HEK293T (cell line): ENCODE measurements around the gene HNRNPD.
"Not testable (repeated sequence)": the region's sequence is repeated elsewhere in the genome, so short reads cannot be mapped to it uniquely, and the experiment has no call there.

Experiments used
- CTCF ChIA-PET: fragments of 350-600 bp; formaldehyde crosslinking; extraction: SDS; loops from one replicate; lab custom pipeline; 2021; ENCODE audit warnings: antibody characterized with exemption, inconsistent platforms; lab: Yijun Ruan, JAX
- POLR2A ChIA-PET: fragments of 350-600 bp; formaldehyde crosslinking; extraction: SDS; loops from one replicate; lab custom pipeline; 2020; ENCODE audit warnings: antibody characterized with exemption, inconsistent platforms; lab: Yijun Ruan, JAX
- DNase-seq: peaks from one replicate; pipeline ENCODE4 v3.0.0; 2012; ENCODE audit warnings: mixed read lengths; ENCODE audit errors: extremely low spot score
- ARNT ChIP-seq: fragments of 450-650 bp; IDR thresholded peaks from 2 replicates; pipeline ENCODE4 v1.6.1; 2017; ENCODE audit warnings: mild to moderate bottlenecking
- BHLHE40 ChIP-seq: fragments of 450-650 bp; IDR thresholded peaks from 2 replicates; pipeline ENCODE4 v1.6.1; 2016; ENCODE audit warnings: mild to moderate bottlenecking, moderate library complexity, borderline replicate concordance
- CTBP1 ChIP-seq: fragments of 450-650 bp; IDR thresholded peaks from 2 replicates; pipeline ENCODE4 v1.6.1; 2016; ENCODE audit warnings: borderline replicate concordance
- ELF4 ChIP-seq: fragments of 450-650 bp; IDR thresholded peaks from 2 replicates; pipeline ENCODE4 v1.6.1; 2017; ENCODE audit warnings: antibody characterized with exemption
- FOXA1 ChIP-seq: fragments of 450-650 bp; IDR thresholded peaks from 2 replicates; pipeline ENCODE4 v1.6.1; 2016; ENCODE audit warnings: mild to moderate bottlenecking
- FOXK2 ChIP-seq: fragments of 450-650 bp; IDR thresholded peaks from 2 replicates; pipeline ENCODE4 v1.6.1; 2016; ENCODE audit warnings: mild to moderate bottlenecking
- FOXM1 ChIP-seq: fragments of 450-650 bp; IDR thresholded peaks from 2 replicates; pipeline ENCODE4 v1.6.1; 2017; ENCODE audit warnings: mild to moderate bottlenecking, borderline replicate concordance
- HDGF ChIP-seq: fragments of 450-650 bp; IDR thresholded peaks from 2 replicates; pipeline ENCODE4 v1.6.1; 2017; ENCODE audit warnings: antibody characterized with exemption, borderline replicate concordance
- L3MBTL2 ChIP-seq: fragments of 450-650 bp; conservative IDR thresholded peaks from 2 replicates; pipeline ENCODE4 v1.6.1; 2016; ENCODE audit warnings: mild to moderate bottlenecking
- LEF1 ChIP-seq: fragments of 450-650 bp; IDR thresholded peaks from 2 replicates; pipeline ENCODE4 v1.6.1; 2017; ENCODE audit warnings: mild to moderate bottlenecking, borderline replicate concordance
- NFRKB ChIP-seq: fragments of 450-650 bp; IDR thresholded peaks from 2 replicates; pipeline ENCODE4 v1.6.1; 2016; ENCODE audit warnings: mild to moderate bottlenecking, moderate library complexity
- PKNOX1 ChIP-seq: fragments of 450-650 bp; IDR thresholded peaks from 2 replicates; pipeline ENCODE4 v1.6.1; 2016
- SP1 ChIP-seq: fragments of 450-650 bp; IDR thresholded peaks from 2 replicates; pipeline ENCODE4 v1.6.1; 2017
- SUZ12 ChIP-seq: fragments of 450-650 bp; IDR thresholded peaks from 2 replicates; pipeline ENCODE4 v1.6.1; 2016; ENCODE audit warnings: mild to moderate bottlenecking
- TARDBP ChIP-seq: fragments of 450-650 bp; IDR thresholded peaks from 2 replicates; pipeline ENCODE4 v1.6.1; 2016
- ZNF384 ChIP-seq: fragments of 450-650 bp; IDR thresholded peaks from 2 replicates; pipeline ENCODE4 v1.6.1; 2016

The HNRNPD gene

DNA sequence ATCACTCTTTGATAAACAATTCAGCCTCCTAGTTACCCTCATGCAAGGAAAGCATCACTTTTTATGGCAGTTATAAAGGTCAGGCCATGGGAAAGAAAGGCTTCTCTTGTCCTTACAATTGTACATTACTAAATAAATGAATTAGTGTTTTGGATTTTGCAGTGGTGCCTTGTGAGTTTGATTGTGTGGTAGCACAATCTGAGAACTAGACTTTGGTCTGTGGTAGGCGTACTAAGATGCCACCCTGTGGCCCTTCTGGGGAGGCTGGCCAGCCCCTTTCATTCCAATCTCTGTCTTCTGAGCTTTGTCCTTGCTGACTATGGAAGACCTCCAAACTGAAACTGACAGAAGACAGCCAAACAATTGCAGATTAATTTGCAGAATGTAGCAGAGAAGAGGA, 14.6 kb upstream of the HNRNPD start:
- CTCF ChIA-PET, result interaction anchor here (0.6 kb wide), 1 partner anchor 58 kb away, joined by 4 read pairs; no protein-coding TSS in a partner anchor
- no peak for DNase-seq
- POLR2A ChIA-PET, result interaction anchor here (1.8 kb wide), 1 partner anchor 41 kb away, joined by 6 read pairs; no protein-coding TSS in a partner anchor
- TF ChIP-seq NFRKB (no peak), L3MBTL2 (no peak), LEF1 (no peak), ZNF384 (no peak), ELF4 (no peak), SP1 (no peak), FOXA1 (no peak), SUZ12 (no peak), ARNT (no peak), FOXM1 (no peak)

GRCh38 chr4:82386312-82386711, 12.5 kb upstream of the HNRNPD start:
- POLR2A ChIA-PET, DNase-seq: not testable (repeated sequence)

GRCh38 chr4:82382751-82383150, 9.0 kb upstream of the HNRNPD start:
- CTCF ChIA-PET, result interaction anchor here (0.6 kb wide), 1 partner anchor 1000 kb away, joined by 6 read pairs; no protein-coding TSS in a partner anchor
- no peak for DNase-seq
- POLR2A ChIA-PET, result interaction anchor here (1.1 to 1.3 kb wide), 2 partner anchors 47 to 518 kb away, joined by 3 read pairs; partner anchors contain the start of gene THAP9
- TF ChIP-seq ZNF384 (no peak), ELF4 (no peak), BHLHE40 (no peak), HDGF (no peak), FOXA1 (no peak), FOXM1 (no peak), L3MBTL2 (no peak), SP1 (no peak), SUZ12 (no peak), PKNOX1 (no peak), LEF1 (no peak), NFRKB (no peak), ARNT (no peak)

More at GRCh38 chr4:82386312-82386711, 12.5 kb upstream of the HNRNPD start:
- CTCF ChIA-PET, result not testable (repeated sequence)

DNA sequence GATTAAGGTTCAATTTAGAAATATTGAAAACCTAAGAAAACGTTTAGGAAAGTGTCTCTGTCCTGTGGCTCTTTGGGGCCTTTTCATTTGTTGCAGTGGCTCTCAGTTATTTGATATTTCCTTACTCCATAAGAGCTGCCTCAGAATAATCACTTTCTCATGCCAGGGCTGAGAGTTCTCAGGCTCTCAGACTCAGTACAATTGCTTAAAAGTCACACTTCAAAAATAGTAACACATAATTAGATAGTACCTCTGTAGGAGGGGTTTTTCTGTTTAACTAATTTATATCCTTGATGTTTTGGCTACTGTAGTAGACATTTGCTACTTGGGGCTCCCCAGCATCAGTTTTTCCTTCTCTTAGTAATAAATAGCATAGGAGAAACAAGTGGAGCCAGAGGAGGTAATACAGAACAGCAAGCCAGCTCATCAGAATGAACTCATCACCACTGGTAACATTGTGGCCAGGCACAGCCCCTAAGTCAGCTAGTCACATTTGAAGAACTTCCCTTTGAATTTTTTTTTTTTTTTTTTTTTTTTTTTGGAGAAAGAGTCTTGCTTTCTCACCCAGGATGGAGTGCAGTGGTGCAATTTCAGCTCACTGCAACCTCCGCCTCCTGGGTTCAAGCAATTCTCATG, 8.0 kb upstream of the HNRNPD start:
- POLR2A ChIA-PET, result interaction anchor here (1.9 kb wide), 1 partner anchor 48 kb away, joined by 11 read pairs; the partner anchor contains the start of gene HNRNPDL
- no peak for DNase-seq
- TF ChIP-seq ARNT (no peak), BHLHE40 (no peak), PKNOX1 (no peak), ELF4 (no peak), SP1 (no peak), SUZ12 (no peak), FOXM1 (no peak), NFRKB (no peak), L3MBTL2 (no peak), TARDBP (no peak), FOXA1 (no peak), LEF1 (no peak), HDGF (no peak), ZNF384 (no peak), FOXK2 (no peak)
- CTCF ChIA-PET, result interaction anchor here (0.6 kb wide), 1 partner anchor 1001 kb away, joined by 6 read pairs; no protein-coding TSS in a partner anchor

GRCh38 chr4:82381235-82381634, 7.4 kb upstream of the HNRNPD start:
- TF ChIP-seq PKNOX1 (no peak), ELF4 (no peak), ZNF384 (no peak), CTBP1 (no peak), ARNT (no peak), LEF1 (no peak), L3MBTL2 (no peak), SP1 (no peak)
- DNase-seq, result no peak
- ChIA-PET POLR2A (interaction anchor here (1.9 kb wide), 1 partner anchor 48 kb away, joined by 11 read pairs; the partner anchor contains the start of gene HNRNPDL), CTCF (no interaction called here)

DNA sequence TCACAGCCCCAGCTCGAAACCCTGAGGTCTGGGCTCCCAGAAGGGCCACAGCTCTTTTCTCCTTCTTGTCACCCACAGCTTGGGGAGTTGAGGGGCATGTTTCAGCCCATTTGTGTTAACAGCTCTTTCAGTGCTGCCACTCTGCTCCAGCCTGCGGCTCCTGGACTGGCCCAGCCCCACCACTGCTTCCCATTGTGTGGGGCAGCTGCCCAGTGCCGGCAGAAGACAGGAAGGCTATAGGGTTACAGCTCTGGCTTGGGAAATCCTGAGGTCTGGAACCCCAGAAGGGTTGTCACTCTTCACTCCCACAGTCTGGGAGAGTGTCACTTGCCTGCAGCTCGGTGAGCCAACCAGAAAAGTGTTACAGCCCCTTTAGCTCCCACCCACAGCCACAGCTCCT, 7.0 kb upstream of the HNRNPD start:
- ChIA-PET CTCF (no interaction called here), POLR2A (interaction anchor here (1.9 kb wide), 1 partner anchor 49 kb away, joined by 11 read pairs; the partner anchor contains the start of gene HNRNPDL)
- TF ChIP-seq SP1 (no peak), PKNOX1 (no peak), LEF1 (no peak), HDGF (no peak), TARDBP (no peak), FOXA1 (no peak), CTBP1 (no peak), NFRKB (no peak), ZNF384 (no peak), FOXK2 (no peak), ELF4 (no peak), SUZ12 (no peak), FOXM1 (no peak), BHLHE40 (no peak), ARNT (no peak)
- no peak for DNase-seq
